ENCODE measurements around the gene PDE2A.
A peak's percentile ranks its signal among the peaks of the same experiment; 100 is the strongest.

Gene PDE2A

DNA sequence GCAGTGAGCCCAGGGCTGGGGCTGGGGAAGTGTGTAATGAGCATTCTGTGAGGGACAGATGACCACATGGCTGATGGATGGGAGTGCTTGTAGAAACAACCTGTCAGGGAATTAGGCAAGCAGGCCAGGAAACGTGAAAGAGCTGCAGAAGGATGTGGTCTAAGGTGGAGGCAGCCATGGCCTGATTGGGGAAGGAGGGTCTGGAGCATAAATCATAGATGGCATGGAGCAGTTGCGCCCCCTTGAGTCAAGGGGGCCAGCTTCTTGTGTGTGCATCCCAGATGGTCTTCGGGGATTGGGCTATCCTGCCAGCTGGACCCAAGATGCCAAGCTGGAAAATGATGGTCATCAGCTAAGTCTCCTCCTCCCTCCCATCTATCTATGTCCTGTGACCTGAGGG, 120.5 kb downstream of the PDE2A start:
- peak; percentile 12 for DNase-seq (ENCODE audit: low read depth)
- TF ChIP-seq, protein P1, sequence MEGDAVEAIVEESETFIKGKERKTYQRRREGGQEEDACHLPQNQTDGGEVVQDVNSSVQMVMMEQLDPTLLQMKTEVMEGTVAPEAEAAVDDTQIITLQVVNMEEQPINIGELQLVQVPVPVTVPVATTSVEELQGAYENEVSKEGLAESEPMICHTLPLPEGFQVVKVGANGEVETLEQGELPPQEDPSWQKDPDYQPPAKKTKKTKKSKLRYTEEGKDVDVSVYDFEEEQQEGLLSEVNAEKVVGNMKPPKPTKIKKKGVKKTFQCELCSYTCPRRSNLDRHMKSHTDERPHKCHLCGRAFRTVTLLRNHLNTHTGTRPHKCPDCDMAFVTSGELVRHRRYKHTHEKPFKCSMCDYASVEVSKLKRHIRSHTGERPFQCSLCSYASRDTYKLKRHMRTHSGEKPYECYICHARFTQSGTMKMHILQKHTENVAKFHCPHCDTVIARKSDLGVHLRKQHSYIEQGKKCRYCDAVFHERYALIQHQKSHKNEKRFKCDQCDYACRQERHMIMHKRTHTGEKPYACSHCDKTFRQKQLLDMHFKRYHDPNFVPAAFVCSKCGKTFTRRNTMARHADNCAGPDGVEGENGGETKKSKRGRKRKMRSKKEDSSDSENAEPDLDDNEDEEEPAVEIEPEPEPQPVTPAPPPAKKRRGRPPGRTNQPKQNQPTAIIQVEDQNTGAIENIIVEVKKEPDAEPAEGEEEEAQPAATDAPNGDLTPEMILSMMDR (IDR thresholded peaks at IDR 0.05; ENCODE audit: low read length, missing control alignments): peak; percentile 10

DNA sequence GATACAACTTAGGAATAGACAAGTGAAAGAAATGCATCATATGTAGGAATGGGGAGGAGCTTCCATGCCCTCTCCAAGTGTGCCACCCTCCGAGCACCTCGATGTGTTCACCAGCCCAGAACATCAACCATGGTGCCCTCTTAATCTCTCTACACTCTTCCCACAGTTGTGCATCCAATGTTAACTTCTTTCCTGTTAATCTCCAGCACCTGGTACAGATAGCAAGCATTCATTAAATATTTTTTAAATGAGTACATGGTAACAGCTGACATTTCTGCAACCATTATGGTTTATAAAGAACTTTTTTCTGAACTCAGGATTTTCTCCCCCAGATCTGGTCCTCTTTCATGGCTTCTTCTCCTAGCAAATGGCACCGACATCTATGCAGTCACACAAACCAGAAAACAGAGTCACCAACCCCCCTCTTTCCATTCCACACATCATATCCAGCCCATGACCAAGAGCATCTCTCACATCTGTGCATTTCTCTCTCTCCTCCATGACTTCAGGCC, 121.8 kb downstream of the PDE2A start:
- no peak overlapping the region for H3K4me3 ChIP-seq (replicated peaks; ENCODE audit: low read depth, low read length)
- TF ChIP-seq, protein P1 (IDR thresholded peaks at IDR 0.05; ENCODE audit: low read length, missing control alignments): no peak
- no peak for DNase-seq (ENCODE audit: low read depth)

More for the DNA sequence above, 120.5 kb downstream of the PDE2A start:
- H3K4me3 ChIP-seq (replicated peaks; ENCODE audit: low read depth, low read length): no peak overlapping the region

DNA sequence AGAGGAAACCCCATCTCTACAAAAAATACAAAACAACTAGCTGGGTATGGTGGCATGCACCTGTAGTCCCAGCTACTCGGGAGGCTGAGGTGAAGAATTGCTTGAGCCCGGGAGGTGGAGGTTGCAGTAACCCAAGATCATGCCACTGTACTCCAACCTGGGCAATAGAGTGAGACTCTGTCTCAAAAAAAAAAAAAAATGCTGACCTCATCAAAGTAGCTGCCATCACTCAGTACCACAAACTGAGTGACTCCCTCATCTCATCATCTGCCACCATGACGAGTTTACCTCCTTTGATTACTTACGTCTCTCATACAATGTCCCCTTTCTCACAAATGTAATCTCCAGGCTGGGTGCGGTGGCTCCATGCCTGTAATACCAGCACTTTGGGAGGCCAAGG, 122.7 kb downstream of the PDE2A start:
- no peak overlapping the region for H3K4me3 ChIP-seq (replicated peaks; ENCODE audit: low read depth, low read length)
- DNase-seq (ENCODE audit: low read depth): no peak

DNA sequence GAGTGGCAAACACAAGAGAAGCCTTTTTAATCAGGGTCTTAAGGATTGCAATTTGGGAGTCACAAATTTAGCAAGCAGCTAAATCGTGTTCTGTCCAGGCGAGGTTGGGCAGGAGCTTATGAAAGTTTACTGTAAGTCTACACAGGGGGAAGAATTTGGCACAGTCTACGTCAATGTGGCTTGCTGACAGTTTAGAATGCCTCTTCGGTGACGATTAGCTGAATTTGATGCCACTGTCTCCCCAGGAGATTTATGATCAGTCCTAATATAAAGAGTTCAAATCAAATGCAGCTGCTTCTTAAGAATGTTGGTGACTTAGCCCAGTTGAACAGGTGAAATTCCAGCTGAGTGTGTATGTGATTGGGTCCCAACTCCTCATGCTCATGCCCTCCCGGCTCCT, 125.8 kb downstream of the PDE2A start:
- H3K4me3 ChIP-seq (replicated peaks; ENCODE audit: low read depth, low read length): no peak overlapping the region
- TF ChIP-seq, protein P1 (IDR thresholded peaks at IDR 0.05; ENCODE audit: low read length, missing control alignments): no peak
- no peak for DNase-seq (ENCODE audit: low read depth)

More for the DNA sequence above, 122.7 kb downstream of the PDE2A start:
- TF ChIP-seq, protein P1 (IDR thresholded peaks at IDR 0.05; ENCODE audit: low read length, missing control alignments): no peak

DNA sequence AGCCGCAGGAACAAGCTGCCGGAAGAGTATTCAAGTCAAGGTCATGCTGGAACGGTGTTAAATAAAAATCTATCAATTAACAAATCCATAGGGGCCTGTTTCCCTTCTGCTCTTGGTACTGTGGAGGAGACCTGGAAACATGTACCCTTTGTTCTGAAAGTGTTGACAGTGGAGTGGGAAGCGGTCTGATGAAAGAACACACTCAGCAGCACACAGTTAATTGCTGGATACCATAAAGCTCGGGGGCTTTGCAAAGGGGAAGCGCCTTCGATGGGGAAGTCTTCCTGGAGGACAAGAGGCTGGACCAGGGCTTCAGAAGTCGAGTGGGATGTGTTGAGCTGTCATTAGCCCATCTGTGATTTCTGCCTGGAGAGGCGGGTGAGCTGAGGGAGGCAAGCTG, 127.4 kb downstream of the PDE2A start:
- DNase-seq (ENCODE audit: low read depth): no peak
- H3K4me3 ChIP-seq (replicated peaks; ENCODE audit: low read depth, low read length): no peak overlapping the region
- TF ChIP-seq, protein P1 (IDR thresholded peaks at IDR 0.05; ENCODE audit: low read length, missing control alignments): no peak

DNA sequence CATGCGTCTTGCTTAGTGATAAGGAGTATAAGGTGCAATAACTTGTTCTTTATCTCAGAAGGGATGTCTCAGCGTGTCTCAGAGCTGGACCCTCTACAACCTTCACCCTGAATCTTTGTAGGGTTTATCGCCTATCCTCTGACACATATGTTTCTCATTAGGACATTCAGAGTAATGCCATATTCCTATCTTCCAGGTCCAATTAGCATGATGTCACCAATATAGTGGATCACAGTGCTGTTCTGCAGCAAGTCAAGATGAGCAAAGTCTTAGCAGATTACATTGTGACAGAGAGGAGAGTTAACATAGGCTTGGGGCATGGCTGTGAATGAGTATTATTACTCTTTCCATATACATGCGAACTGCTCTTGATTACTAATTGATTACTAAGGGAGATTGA, 129.6 kb downstream of the PDE2A start:
- no peak overlapping the region for H3K4me3 ChIP-seq (replicated peaks; ENCODE audit: low read depth, low read length)
- no peak for DNase-seq (ENCODE audit: low read depth)
- TF ChIP-seq, protein P1 (IDR thresholded peaks at IDR 0.05; ENCODE audit: low read length, missing control alignments): no peak

DNA sequence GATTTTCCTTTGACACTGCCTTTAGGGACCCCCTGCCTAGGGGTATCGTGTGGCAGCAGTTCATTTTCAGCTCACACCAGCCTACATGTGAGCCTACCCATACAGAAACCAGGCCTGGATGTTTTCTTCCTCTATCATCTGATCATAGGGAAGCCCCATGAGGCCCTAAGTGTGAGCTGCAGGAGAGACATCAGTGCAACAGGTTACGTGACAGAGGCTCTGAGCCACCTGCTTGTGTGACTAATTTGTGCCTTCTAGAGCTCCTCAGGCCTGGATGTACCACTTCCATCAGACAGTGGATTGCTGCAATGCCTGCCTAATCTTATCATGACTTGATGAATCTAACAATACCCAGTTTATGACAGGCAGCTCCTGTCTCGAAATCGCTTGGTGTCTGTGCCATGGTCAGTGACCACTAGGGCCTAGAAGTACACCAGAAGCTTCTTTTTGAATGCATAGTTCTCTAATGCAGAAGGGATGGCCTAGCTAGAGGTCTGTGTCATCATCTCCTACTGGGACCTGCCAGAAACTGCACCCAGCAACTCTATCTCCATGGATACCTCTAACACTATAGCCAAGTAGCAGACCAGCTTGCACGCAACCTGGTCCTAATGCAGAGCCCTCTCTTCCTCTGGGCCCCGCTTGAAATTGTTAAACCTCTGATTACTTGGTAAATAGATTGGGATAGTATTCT, 130.2 kb downstream of the PDE2A start:
- no peak overlapping the region for H3K4me3 ChIP-seq (replicated peaks; ENCODE audit: low read depth, low read length)
- DNase-seq (ENCODE audit: low read depth): no peak
- TF ChIP-seq, protein P1 (IDR thresholded peaks at IDR 0.05; ENCODE audit: low read length, missing control alignments): no peak

Measured in fibroblast of pulmonary artery (primary cell).